Right hindlimb (tissue), 1 donor: Measurements from ENCODE around the gene DNAI7.

Source experiments
- DNase-seq: peaks from one replicate; pipeline ENCODE4 v3.0.0-alpha.2; 2018

The DNAI7 gene

GRCh38 chr12:25162866-25163265 is 32.1 kb downstream of the DNAI7 start:
- DNase-seq = no peak

GRCh38 chr12:25156061-25156460 is 38.9 kb downstream of the DNAI7 start:
- DNase-seq = no peak

- no peak for DNase-seq
Observed at GRCh38 chr12:25155022-25155576, 39.9 kb downstream of the DNAI7 start.

GRCh38 chr12:25152055-25152454 is 42.9 kb downstream of the DNAI7 start:
- no peak for DNase-seq

- peak; percentile 76 for DNase-seq
Observed at GRCh38 chr12:25151476-25151875, 43.5 kb downstream of the DNAI7 start.

- DNase-seq = no peak
Observed at GRCh38 chr12:25146686-25147085, 48.3 kb downstream of the DNAI7 start.

GRCh38 chr12:25135531-25136154 is 59.3 kb downstream of the DNAI7 start:
- no peak for DNase-seq

- no peak for DNase-seq
Observed at GRCh38 chr12:25131270-25131669, 63.7 kb downstream of the DNAI7 start.

- DNase-seq = no peak
Observed at GRCh38 chr12:25130741-25131188, 64.2 kb downstream of the DNAI7 start.

GRCh38 chr12:25126746-25127145 is 68.2 kb downstream of the DNAI7 start:
- DNase-seq = no peak

- no peak for DNase-seq
Observed at GRCh38 chr12:25126101-25126500, 68.9 kb downstream of the DNAI7 start.

GRCh38 chr12:25124493-25124892 is 70.5 kb downstream of the DNAI7 start:
- DNase-seq = no peak

- DNase-seq = no peak
Observed at GRCh38 chr12:25123126-25123525, 71.8 kb downstream of the DNAI7 start.

- DNase-seq = no peak
Observed at GRCh38 chr12:25121916-25122315, 73.0 kb downstream of the DNAI7 start.

GRCh38 chr12:25121110-25121509 is 73.8 kb downstream of the DNAI7 start:
- no peak for DNase-seq

GRCh38 chr12:25119020-25119419 is 75.9 kb downstream of the DNAI7 start:
- DNase-seq = no peak

GRCh38 chr12:25115677-25116076 is 79.3 kb downstream of the DNAI7 start:
- no peak for DNase-seq

GRCh38 chr12:25113651-25114050 is 81.3 kb downstream of the DNAI7 start:
- DNase-seq = no peak

- DNase-seq = no peak
Observed at GRCh38 chr12:25110260-25110659, 84.7 kb downstream of the DNAI7 start.

GRCh38 chr12:25107920-25108319 is 87.0 kb downstream of the DNAI7 start:
- DNase-seq = no peak

GRCh38 chr12:25106818-25107217 is 88.1 kb downstream of the DNAI7 start:
- DNase-seq = no peak

- no peak for DNase-seq
Observed at GRCh38 chr12:25102402-25102801, 92.6 kb downstream of the DNAI7 start.

- no peak for DNase-seq
Observed at GRCh38 chr12:25101092-25101445, 93.9 kb downstream of the DNAI7 start.

- no peak for DNase-seq
Observed at GRCh38 chr12:25100194-25101091, 94.5 kb downstream of the DNAI7 start.
